Panc1 (cell line): ENCODE measurements around the gene IL1R2. TPM values are rescaled to one million over a fixed set of nuclear protein-coding genes. Genes with fewer than 3 reads are reported as not detected.

Source experiments
- ATAC-seq: fragments of 200-7000 bp; cut with Tn5 transposase; 2 replicates; pipeline ENCODE4 v1.9.1; 2020; ENCODE audit warnings: mild to moderate bottlenecking, moderate library complexity
- BruUV-seq: library from RNA; stranded (reverse); fragments of 400-500 nt; replicated peaks from 2 replicates; lab custom pipeline; 2021; lab: Mats Ljungman, UMichigan
- CTCF ChIA-PET: fragments of 300-600 bp; sonication (Branson Sonifier 250); formaldehyde crosslinking; loops from one replicate; lab custom pipeline; 2022; ENCODE audit warnings: antibody characterized with exemption; lab: Charles Lee
- POLR2A ChIA-PET: fragments of 300-600 bp; sonication (Branson Sonifier 250); formaldehyde crosslinking; loops from one replicate; lab custom pipeline; 2022; ENCODE audit warnings: antibody characterized with exemption; lab: Charles Lee
- DNase-seq: peaks from one replicate; pipeline ENCODE4 v3.0.0-alpha.2; 2010; ENCODE audit warnings: low read depth, low spot score
- H3K27ac ChIP-seq: 2 replicates; pipeline ENCODE4 v1.5.1; 2011; ENCODE audit warnings: mild to moderate bottlenecking, low read length, inconsistent platforms
- H3K27me3 ChIP-seq: fragments of 200-500 bp; sonication (Bioruptor generic); 2 replicates; pipeline ENCODE4 v1.6.0; 2014; ENCODE audit warnings: low read length, inconsistent platforms; ENCODE audit not compliant: control insufficient read depth, insufficient read depth
- H3K36me3 ChIP-seq: fragments of 200-500 bp; sonication (Bioruptor generic); 2 replicates; pipeline ENCODE4 v1.5.1; 2014; ENCODE audit warnings: inconsistent platforms, mild to moderate bottlenecking, low read length, moderate library complexity; ENCODE audit not compliant: control insufficient read depth, insufficient read depth
- H3K4me1 ChIP-seq: 2 replicates; pipeline ENCODE4 v1.5.1; 2011; ENCODE audit warnings: inconsistent platforms, mild to moderate bottlenecking, low read length, moderate library complexity; ENCODE audit not compliant: control insufficient read depth, insufficient read depth
- H3K4me3 ChIP-seq, 2 experiments: 2 replicates each; pipeline ENCODE4 v1.5.1; 2011 to 2012; ENCODE audit warnings: low read depth in 2 of 2, low read length in 2 of 2, mild to moderate bottlenecking in 2 of 2, inconsistent platforms in 1 of 2, moderate library complexity in 1 of 2
- H3K9me3 ChIP-seq: fragments of 200-500 bp; sonication (Bioruptor generic); 2 replicates; pipeline ENCODE4 v1.5.1; 2014; ENCODE audit warnings: low read depth, mild to moderate bottlenecking, inconsistent platforms, low read length, moderate library complexity; ENCODE audit not compliant: control insufficient read depth, insufficient read depth
- POLR2AphosphoS5 ChIP-seq: IDR thresholded peaks from 2 replicates; pipeline ENCODE4 v1.6.1; 2012; ENCODE audit warnings: mild to moderate bottlenecking, low read depth, low read length, moderate library complexity
- REST ChIP-seq, 2 experiments: IDR thresholded peaks; 2 replicates each; pipeline ENCODE4 v1.6.1; 2011 to 2012; ENCODE audit warnings: low read depth in 2 of 2, control low read depth in 1 of 2, low read length in 1 of 2, mild to moderate bottlenecking in 1 of 2, moderate library complexity in 1 of 2; ENCODE audit not compliant: insufficient read depth in 1 of 2
- SIN3A ChIP-seq: IDR thresholded peaks from 2 replicates; pipeline ENCODE4 v1.6.1; 2012; ENCODE audit warnings: low read depth, mild to moderate bottlenecking, low read length, moderate library complexity, borderline replicate concordance; ENCODE audit not compliant: insufficient read depth
- TCF7L2 ChIP-seq: IDR thresholded peaks from 2 replicates; pipeline ENCODE4 v1.6.1; 2011; ENCODE audit warnings: mild to moderate bottlenecking, low read depth, low read length, inconsistent platforms
- in situ Hi-C: cut with HindIII; loops from 2 replicates; pipeline ENCODE4 v1.10.0; 2016; ENCODE audit warnings: low sequenced_read_pairs, low pct_unique_long_range_greater_than_20kb
- intact Hi-C: fragments of 100-400 bp; cut with micrococcal nuclease; formaldehyde crosslinking; loops from one replicate; pipeline ENCODE4 v1.10.0; 2022; ENCODE audit not compliant: unreplicated experiment
- total RNA-seq: library from RNA; stranded (reverse); gene quantifications from one replicate; pipeline ENCODE4 v1.2.1, GENCODE V29; 2021; ENCODE audit not compliant: unreplicated experiment
- TF ChIP-seq, protein P1 (sequence below): fragments of 450-650 bp; IDR thresholded peaks from 2 replicates; pipeline ENCODE4 v1.5.1; 2017; ENCODE audit warnings: mild to moderate bottlenecking

IL1R2 gene
- total RNA-seq, 1 experiment from 2014 or later = 0.15 TPM

DNA sequence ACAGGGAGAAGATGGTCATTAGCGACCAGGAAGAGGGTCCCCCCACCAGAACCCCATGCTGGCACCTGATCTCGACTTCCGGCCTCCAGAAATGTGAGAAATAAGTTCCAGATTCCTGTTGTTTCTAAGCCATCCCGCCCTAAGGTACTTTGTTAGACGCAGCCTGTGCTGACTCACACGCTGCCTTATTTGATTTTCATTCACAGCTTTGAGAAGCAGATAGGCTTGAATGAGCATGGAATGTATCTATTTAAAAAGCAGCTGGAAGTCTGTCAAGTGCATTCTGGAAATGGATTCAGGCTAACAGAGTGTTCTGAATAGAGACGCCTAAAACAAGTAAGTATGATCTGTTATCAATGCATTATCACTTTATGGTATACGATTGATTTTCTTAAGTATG is 8.3 kb upstream of the IL1R2 start:
- intact Hi-C loops = no loop called here
- ChIA-PET CTCF (no interaction called here), POLR2A (no interaction called here)
- H3K4me1 ChIP-seq = peaks cover 5% of the 10 kb centered on the region
- H3K27ac ChIP-seq = peak overlapping the region; percentile 48; the same call in 1 of the 2 replicates
- DNase-seq = no peak
- H3K4me3 ChIP-seq = no peak overlapping the region
- BruUV-seq = no TSS peak
- peak; percentile 80 for ATAC-seq
- no peaks in the 10 kb centered on the region for H3K36me3 ChIP-seq
- no peaks in the 10 kb centered on the region for H3K9me3 ChIP-seq
- in situ Hi-C loops = no loop called here
- H3K27me3 ChIP-seq = no peaks in the 10 kb centered on the region
- TF ChIP-seq SIN3A (no peak), POLR2AphosphoS5 (no peak), REST (IDR thresholded peaks at IDR 0.05; ENCODE audit: insufficient read depth in 1 of 2, low read depth in 2 of 2, low read length in 1 of 2) (no peak), TCF7L2 (no peak)
- TF ChIP-seq, protein P1, sequence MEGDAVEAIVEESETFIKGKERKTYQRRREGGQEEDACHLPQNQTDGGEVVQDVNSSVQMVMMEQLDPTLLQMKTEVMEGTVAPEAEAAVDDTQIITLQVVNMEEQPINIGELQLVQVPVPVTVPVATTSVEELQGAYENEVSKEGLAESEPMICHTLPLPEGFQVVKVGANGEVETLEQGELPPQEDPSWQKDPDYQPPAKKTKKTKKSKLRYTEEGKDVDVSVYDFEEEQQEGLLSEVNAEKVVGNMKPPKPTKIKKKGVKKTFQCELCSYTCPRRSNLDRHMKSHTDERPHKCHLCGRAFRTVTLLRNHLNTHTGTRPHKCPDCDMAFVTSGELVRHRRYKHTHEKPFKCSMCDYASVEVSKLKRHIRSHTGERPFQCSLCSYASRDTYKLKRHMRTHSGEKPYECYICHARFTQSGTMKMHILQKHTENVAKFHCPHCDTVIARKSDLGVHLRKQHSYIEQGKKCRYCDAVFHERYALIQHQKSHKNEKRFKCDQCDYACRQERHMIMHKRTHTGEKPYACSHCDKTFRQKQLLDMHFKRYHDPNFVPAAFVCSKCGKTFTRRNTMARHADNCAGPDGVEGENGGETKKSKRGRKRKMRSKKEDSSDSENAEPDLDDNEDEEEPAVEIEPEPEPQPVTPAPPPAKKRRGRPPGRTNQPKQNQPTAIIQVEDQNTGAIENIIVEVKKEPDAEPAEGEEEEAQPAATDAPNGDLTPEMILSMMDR = no peak

GRCh38 chr2:101983928-101984327 is 7.8 kb upstream of the IL1R2 start:
- H3K27me3 ChIP-seq = no peaks in the 10 kb centered on the region
- H3K4me1 ChIP-seq = peaks cover 5% of the 10 kb centered on the region
- CTCF ChIA-PET = interaction anchor here (1.1 kb wide), 1 partner anchor 100 kb away, joined by 4 read pairs; no protein-coding TSS in a partner anchor
- no TSS peak for BruUV-seq
- in situ Hi-C loops (no loop called here), intact Hi-C loops (no loop called here)
- TF ChIP-seq, protein P1 = no peak
- TF ChIP-seq POLR2AphosphoS5 (no peak), REST (IDR thresholded peaks at IDR 0.05; ENCODE audit: insufficient read depth in 1 of 2, low read depth in 2 of 2, low read length in 1 of 2) (no peak), TCF7L2 (no peak), SIN3A (no peak)
- no peaks in the 10 kb centered on the region for H3K9me3 ChIP-seq
- no peak overlapping the region for H3K4me3 ChIP-seq
- no peak for DNase-seq
- 0 out of 2 replicates have a peak, but pooled peaks have one; percentile 74 for ATAC-seq
- no peaks in the 10 kb centered on the region for H3K36me3 ChIP-seq
- H3K27ac ChIP-seq = no peak overlapping the region
- POLR2A ChIA-PET = no interaction called here
